ENCODE results near the gene PACSIN1. TPM values are rescaled to one million over a fixed set of nuclear protein-coding genes. Genes with fewer than 3 reads are reported as not detected.

The PACSIN1 gene
- polyA plus RNA-seq, 1 donor from 2014 or later = 3.1 TPM

DNA sequence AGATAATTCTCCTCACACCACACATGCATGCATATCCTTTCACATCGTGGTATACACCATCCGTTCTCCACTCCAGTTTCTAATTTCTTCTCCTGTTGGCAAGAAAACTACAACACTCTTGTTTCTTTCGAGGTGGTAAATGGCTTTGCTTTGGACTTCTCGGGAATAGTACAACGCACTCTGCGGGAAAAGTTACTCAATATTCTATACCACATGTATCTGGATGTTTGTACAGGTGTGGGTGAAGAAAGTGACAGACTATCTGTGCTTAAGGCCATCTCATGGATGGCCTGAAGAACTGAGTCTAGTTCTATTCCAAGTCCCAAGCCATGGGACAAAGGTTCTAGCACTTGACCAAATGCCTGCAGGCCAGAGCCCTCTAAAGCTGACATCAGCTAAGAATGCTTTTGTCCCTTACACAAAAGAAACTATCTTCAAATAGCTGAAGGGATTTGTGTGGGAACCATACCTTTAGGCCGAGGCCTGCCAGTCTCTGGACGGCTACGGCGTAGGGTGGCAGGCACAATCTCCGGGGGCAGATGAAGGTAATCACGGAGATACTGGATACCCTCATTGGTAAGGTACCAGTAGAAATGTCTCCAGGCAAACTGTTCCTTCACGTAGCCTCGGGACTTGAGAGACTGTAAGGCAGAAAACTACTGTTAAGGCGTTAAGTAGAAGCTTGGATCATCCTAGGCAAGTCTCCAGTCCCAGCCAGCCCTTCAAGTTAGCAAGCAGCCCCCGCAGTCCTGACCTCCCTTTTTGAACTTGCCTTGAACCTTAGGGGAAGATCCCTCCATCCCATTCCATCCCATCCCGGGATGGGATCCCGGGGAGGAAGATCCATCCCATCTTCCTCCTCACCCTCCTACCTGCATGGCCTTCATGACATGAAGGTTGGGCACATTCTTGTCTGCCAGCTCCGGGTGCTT is 41.4 kb upstream of the PACSIN1 start:
- H3K9me3 ChIP-seq (ENCODE audit: low read length) = no peaks in the 10 kb centered on the region
- H4K20me1 ChIP-seq (ENCODE audit: insufficient read depth) = no peaks in the 10 kb centered on the region
- no peaks in the 10 kb centered on the region for H3K27me3 ChIP-seq (ENCODE audit: insufficient read depth, low read depth, low read length)
- no peaks in the 10 kb centered on the region for H3K36me3 ChIP-seq (ENCODE audit: insufficient read depth, low read length)
- H3K4me2 ChIP-seq (ENCODE audit: low read length) = peak overlapping the region; percentile 54
- H3F3A ChIP-seq (ENCODE audit: insufficient read depth, low read length, poor library complexity, severe bottlenecking) = no peaks in the 10 kb centered on the region
- H3K9me2 ChIP-seq (ENCODE audit: insufficient read depth, low read length) = no peaks in the 10 kb centered on the region
- H3K4me3 ChIP-seq (ENCODE audit: low read length) = peak overlapping the region; percentile 94
- H3K79me2 ChIP-seq (replicated peaks; ENCODE audit: insufficient read depth, low read length) = peaks cover 3% of the 10 kb centered on the region
- TF ChIP-seq RAD21 (conservative IDR thresholded peaks at IDR 0.05) (no peak), SMC3 (conservative IDR thresholded peaks at IDR 0.05; ENCODE audit: poor library complexity) (no peak), MXI1 (conservative IDR thresholded peaks at IDR 0.05; ENCODE audit: poor library complexity, severe bottlenecking) (no peak), TAF1 (IDR thresholded peaks at IDR 0.05; ENCODE audit: low read depth) (no peak), EZH2 (IDR thresholded peaks at IDR 0.05; ENCODE audit: borderline replicate concordance, insufficient read depth, low read length, poor library complexity, severe bottlenecking) (no peak), REST (IDR thresholded peaks at IDR 0.05; ENCODE audit: borderline replicate concordance) (no peak)
- H3K9ac ChIP-seq (ENCODE audit: low read length) = peak overlapping the region; percentile 77
- no peak overlapping the region for H3K27ac ChIP-seq (ENCODE audit: low read length)
- no peak overlapping the region for H2AFZ ChIP-seq (ENCODE audit: low read depth, low read length)

DNA sequence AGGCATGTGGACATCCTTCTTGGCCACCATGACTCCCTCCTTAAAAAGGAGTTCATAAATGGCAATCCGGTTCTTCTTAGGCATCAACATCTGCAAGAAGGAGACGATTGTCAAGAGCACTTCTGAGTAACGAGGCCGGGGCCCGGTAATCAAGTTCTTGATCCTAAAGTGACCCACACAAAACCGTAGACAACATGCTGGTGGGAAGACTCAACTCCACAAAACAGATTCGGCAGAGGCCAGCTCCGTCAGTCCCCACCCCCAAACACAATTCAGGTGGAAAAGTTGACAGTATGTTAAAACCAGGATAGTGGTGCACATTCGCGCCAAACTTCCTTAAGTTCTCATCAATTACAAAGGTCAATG is 40.8 kb upstream of the PACSIN1 start:
- peak overlapping the region; percentile 54 for H3K4me2 ChIP-seq (ENCODE audit: low read length)
- H3F3A ChIP-seq (ENCODE audit: insufficient read depth, low read length, poor library complexity, severe bottlenecking) = no peaks in the 10 kb centered on the region
- H3K79me2 ChIP-seq (replicated peaks; ENCODE audit: insufficient read depth, low read length) = peaks cover 3% of the 10 kb centered on the region
- no peaks in the 10 kb centered on the region for H3K36me3 ChIP-seq (ENCODE audit: insufficient read depth, low read length)
- H3K27ac ChIP-seq (ENCODE audit: low read length) = peak overlapping the region; percentile 74
- H3K9me3 ChIP-seq (ENCODE audit: low read length) = no peaks in the 10 kb centered on the region
- peak overlapping the region; percentile 94 for H3K4me3 ChIP-seq (ENCODE audit: low read length)
- H3K9ac ChIP-seq (ENCODE audit: low read length) = peak overlapping the region; percentile 77
- no peaks in the 10 kb centered on the region for H4K20me1 ChIP-seq (ENCODE audit: insufficient read depth)
- TF ChIP-seq SMC3 (conservative IDR thresholded peaks at IDR 0.05; ENCODE audit: poor library complexity) = no peak
- TF ChIP-seq MXI1 (conservative IDR thresholded peaks at IDR 0.05; ENCODE audit: poor library complexity, severe bottlenecking) = no peak
- TF ChIP-seq RAD21 (conservative IDR thresholded peaks at IDR 0.05) = no peak
- TF ChIP-seq POLR2AphosphoS5 (IDR thresholded peaks at IDR 0.05) = no peak
- TF ChIP-seq EZH2 (IDR thresholded peaks at IDR 0.05; ENCODE audit: borderline replicate concordance, insufficient read depth, low read length, poor library complexity, severe bottlenecking) = no peak
- no peak for TF ChIP-seq EP300 (conservative IDR thresholded peaks at IDR 0.05; ENCODE audit: poor library complexity, severe bottlenecking)
- TF ChIP-seq REST (IDR thresholded peaks at IDR 0.05; ENCODE audit: borderline replicate concordance) = no peak
- no peak for TF ChIP-seq TAF1 (IDR thresholded peaks at IDR 0.05; ENCODE audit: low read depth)
- no peak for TF ChIP-seq CTCF (IDR thresholded peaks at IDR 0.05; ENCODE audit: poor library complexity, severe bottlenecking)
- H2AFZ ChIP-seq (ENCODE audit: low read depth, low read length) = peak overlapping the region; percentile 40
- H3K9me2 ChIP-seq (ENCODE audit: insufficient read depth, low read length) = no peaks in the 10 kb centered on the region
- no peaks in the 10 kb centered on the region for H3K27me3 ChIP-seq (ENCODE audit: insufficient read depth, low read depth, low read length)
